Measurements from ENCODE around the gene ABCA4.

DNA sequence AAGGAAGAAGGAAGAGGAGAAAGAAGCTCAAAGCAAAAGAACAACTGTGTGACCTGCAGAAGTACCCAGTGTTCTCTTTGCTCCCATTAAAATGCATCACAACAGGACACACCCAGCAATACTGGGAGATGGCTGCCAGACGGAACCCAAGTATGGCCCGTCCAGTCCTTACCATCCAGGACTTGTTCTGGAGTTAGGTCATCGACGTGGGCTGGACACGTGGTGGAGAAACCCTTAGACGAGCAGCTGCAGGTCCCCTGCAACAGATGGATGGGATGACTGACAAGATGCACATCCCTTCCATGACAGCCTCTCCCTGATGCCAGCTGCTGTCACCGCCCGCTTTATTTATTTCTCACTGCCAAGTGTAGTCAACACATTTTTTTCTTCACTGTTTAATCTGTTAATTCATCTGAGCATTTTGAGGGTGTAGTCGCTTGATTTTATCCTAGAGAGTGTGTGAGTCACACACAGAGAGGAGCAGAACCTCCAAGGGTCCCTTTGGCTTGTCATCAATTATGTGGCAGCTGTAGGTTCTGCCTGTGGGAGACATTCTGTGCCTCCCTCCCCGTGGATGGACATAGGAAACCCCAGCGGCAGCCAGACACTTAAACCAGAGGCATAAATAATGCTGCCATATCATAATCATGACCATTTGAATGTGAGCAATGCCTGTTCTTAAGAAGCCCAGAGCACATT, 80.9 kb downstream of the ABCA4 start:
- TF ChIP-seq, protein P1, sequence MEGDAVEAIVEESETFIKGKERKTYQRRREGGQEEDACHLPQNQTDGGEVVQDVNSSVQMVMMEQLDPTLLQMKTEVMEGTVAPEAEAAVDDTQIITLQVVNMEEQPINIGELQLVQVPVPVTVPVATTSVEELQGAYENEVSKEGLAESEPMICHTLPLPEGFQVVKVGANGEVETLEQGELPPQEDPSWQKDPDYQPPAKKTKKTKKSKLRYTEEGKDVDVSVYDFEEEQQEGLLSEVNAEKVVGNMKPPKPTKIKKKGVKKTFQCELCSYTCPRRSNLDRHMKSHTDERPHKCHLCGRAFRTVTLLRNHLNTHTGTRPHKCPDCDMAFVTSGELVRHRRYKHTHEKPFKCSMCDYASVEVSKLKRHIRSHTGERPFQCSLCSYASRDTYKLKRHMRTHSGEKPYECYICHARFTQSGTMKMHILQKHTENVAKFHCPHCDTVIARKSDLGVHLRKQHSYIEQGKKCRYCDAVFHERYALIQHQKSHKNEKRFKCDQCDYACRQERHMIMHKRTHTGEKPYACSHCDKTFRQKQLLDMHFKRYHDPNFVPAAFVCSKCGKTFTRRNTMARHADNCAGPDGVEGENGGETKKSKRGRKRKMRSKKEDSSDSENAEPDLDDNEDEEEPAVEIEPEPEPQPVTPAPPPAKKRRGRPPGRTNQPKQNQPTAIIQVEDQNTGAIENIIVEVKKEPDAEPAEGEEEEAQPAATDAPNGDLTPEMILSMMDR (tag by site-specific recombination; IDR thresholded peaks at IDR 0.05): no peak
- TF ChIP-seq ZBTB20 (tag by site-specific recombination; IDR thresholded peaks at IDR 0.05): no peak
- no peak for TF ChIP-seq ZBTB8A (tag by site-specific recombination; IDR thresholded peaks at IDR 0.05)
- no peak for TF ChIP-seq ZXDB (tag by site-specific recombination; IDR thresholded peaks at IDR 0.05)
- TF ChIP-seq ZNF214 (tag by site-specific recombination; IDR thresholded peaks at IDR 0.05; ENCODE audit: borderline replicate concordance): no peak

Measured in HEK293 (cell line).